Keratinocyte (primary cell): ENCODE results near the gene KLHL21.

Source experiments
- CTCF ChIP-seq, 3 experiments: IDR thresholded peaks in 1 of 3; conservative IDR thresholded peaks in 1 of 3; optimal IDR thresholded peaks in 1 of 3; 2 replicates in 2 of 3; 3 replicates in 1 of 3; pipeline versions ENCODE3 to v1.5.1; 2011; ENCODE audit warnings: low read length in 3 of 3, mild to moderate bottlenecking in 3 of 3, moderate library complexity in 2 of 3, control low read depth in 1 of 3, inconsistent platforms in 1 of 3; ENCODE audit not compliant: insufficient read depth in 2 of 3; ENCODE audit errors: extremely low read depth in 1 of 3
- EZH2 ChIP-seq: IDR thresholded peaks from one replicate; pipeline ENCODE4 v1.6.1; 2012; ENCODE audit warnings: inconsistent platforms, mild to moderate bottlenecking, low read length, moderate library complexity

- TF ChIP-seq CTCF (optimal IDR thresholded peaks at IDR 0.05 in 1 of 3, IDR thresholded peaks at IDR 0.05 in 1 of 3, conservative IDR thresholded peaks at IDR 0.05 in 1 of 3; ENCODE audit: extremely low read depth in 1 of 3, insufficient read depth in 2 of 3, low read length in 3 of 3) (no peak), EZH2 (no peak)
These were observed 12.5 kb upstream of the KLHL21 start for GRCh38 chr1:6614929-6615785.
